Urinary bladder (tissue), 4 donors: ENCODE results near the gene HDHD5. TPM values are rescaled to one million over a fixed set of nuclear protein-coding genes. Genes with fewer than 3 reads are reported as not detected.

ENCODE experiments used
- DNase-seq: peaks from one replicate; pipeline ENCODE4 v3.0.0-alpha.2; 2015; ENCODE audit errors: extremely low spot score
- H3K27ac ChIP-seq: one replicate; pipeline ENCODE4 v1.5.1; 2013; ENCODE audit warnings: low read depth, mild to moderate bottlenecking, moderate library complexity
- H3K36me3 ChIP-seq: one replicate; pipeline ENCODE4 v1.6.1; 2013; ENCODE audit warnings: mild to moderate bottlenecking, moderate library complexity; ENCODE audit not compliant: insufficient read depth
- H3K4me1 ChIP-seq: one replicate; pipeline ENCODE4 v1.6.1; 2013; ENCODE audit warnings: mild to moderate bottlenecking, moderate library complexity; ENCODE audit not compliant: insufficient read depth
- H3K4me3 ChIP-seq: one replicate; pipeline ENCODE4 v1.5.1; 2013; ENCODE audit warnings: low read depth, low read length
- WGBS: extraction: QIAGEN DNeasy Blood & Tissue Kit; methylation state at CpG from one replicate; pipeline ENCODE4 v1.1.7; 2013; 5-methylcytosine and 5-hydroxymethylcytosine counted together
- polyA plus RNA-seq: library from polyadenylated mRNA; stranded (reverse); fragments of 200-250 nt; gene quantifications from one replicate; pipeline ENCODE4 v1.2.3, GENCODE V29; 2013
- total RNA-seq: library from RNA; depleted of rRNA; stranded (reverse); fragments of >200 nt; gene quantifications from one replicate; pipeline ENCODE4 v1.2.3, GENCODE V29; 2014
- donor health status: healthy with polysubstance abuse.
- donor health status: healthy.

Gene HDHD5
- total RNA-seq (13.2 TPM), polyA plus RNA-seq (35.7 TPM)

- Histone ChIP-seq H3K4me1 (no peaks in the 10 kb centered on the region), H3K36me3 (no peaks in the 10 kb centered on the region), H3K27ac (peak within 1 kb of the TSS; percentile 76), H3K4me3 (peak within 1 kb of the TSS; percentile 54)
- no peak for DNase-seq
- WGBS: under 1% methylated on average over 114 of the region's 114 CpGs
Observed at GRCh38 chr22:17158568-17159503, at the start of gene HDHD5. Gene HDHD5 (minus strand): TSS chr22:17159277. CDS start chr22:17159251, 26 bp downstream.

- no peak for DNase-seq
- H3K4me3 ChIP-seq: no peak overlapping the region
- WGBS: 70% methylated on average over 7 of the region's 7 CpGs
- H3K27ac ChIP-seq: no peak overlapping the region
- H3K4me1 ChIP-seq: no peaks in the 10 kb centered on the region
- H3K36me3 ChIP-seq: no peaks in the 10 kb centered on the region
Observed at GRCh38 chr22:17205432-17205831, 46.4 kb upstream of the HDHD5 start.

- Histone ChIP-seq H3K4me1 (no peaks in the 10 kb centered on the region), H3K27ac (no peak overlapping the region), H3K4me3 (no peak overlapping the region), H3K36me3 (no peaks in the 10 kb centered on the region)
- WGBS: 37% methylated on average over 8 of the region's 8 CpGs
- no peak for DNase-seq
Observed at GRCh38 chr22:17201285-17201945, 42.3 kb upstream of the HDHD5 start.

GRCh38 chr22:17199003-17199731 lies 40.1 kb upstream of the HDHD5 start:
- no peak overlapping the region for H3K27ac ChIP-seq

GRCh38 chr22:17198170-17199002 lies 39.3 kb upstream of the HDHD5 start:
- Histone ChIP-seq H3K27ac (no peak overlapping the region), H3K36me3 (no peaks in the 10 kb centered on the region), H3K4me1 (no peaks in the 10 kb centered on the region), H3K4me3 (peak overlapping the region; percentile 33)
- peak; percentile 25 for DNase-seq
- 38% methylated on average over 29 of the region's 29 CpGs for WGBS

More at GRCh38 chr22:17199003-17199731, 40.1 kb upstream of the HDHD5 start:
- peak; percentile 81 for DNase-seq
- Histone ChIP-seq H3K4me3 (peak overlapping the region; percentile 33), H3K36me3 (no peaks in the 10 kb centered on the region), H3K4me1 (no peaks in the 10 kb centered on the region)
- 15% methylated on average over 20 of the region's 20 CpGs for WGBS

- Histone ChIP-seq H3K36me3 (no peaks in the 10 kb centered on the region), H3K4me1 (no peaks in the 10 kb centered on the region), H3K4me3 (no peak overlapping the region), H3K27ac (no peak overlapping the region)
- 65% methylated on average over 7 of the region's 7 CpGs for WGBS
- DNase-seq: no peak
Observed at GRCh38 chr22:17194213-17194612, 35.1 kb upstream of the HDHD5 start.

GRCh38 chr22:17192186-17192585 lies 33.1 kb upstream of the HDHD5 start:
- Histone ChIP-seq H3K4me1 (no peaks in the 10 kb centered on the region), H3K4me3 (no peak overlapping the region), H3K36me3 (no peaks in the 10 kb centered on the region), H3K27ac (no peak overlapping the region)
- 90% methylated on average over 5 of the region's 5 CpGs for WGBS
- no peak for DNase-seq

GRCh38 chr22:17191163-17191784 lies 32.2 kb upstream of the HDHD5 start:
- Histone ChIP-seq H3K27ac (no peak overlapping the region), H3K4me3 (no peak overlapping the region), H3K4me1 (no peaks in the 10 kb centered on the region), H3K36me3 (no peaks in the 10 kb centered on the region)
- DNase-seq: no peak
- 72% methylated on average over 12 of the region's 12 CpGs for WGBS

GRCh38 chr22:17190702-17191101 lies 31.6 kb upstream of the HDHD5 start:
- 76% methylated on average over 10 of the region's 10 CpGs for WGBS
- Histone ChIP-seq H3K4me1 (no peaks in the 10 kb centered on the region), H3K36me3 (no peaks in the 10 kb centered on the region), H3K27ac (no peak overlapping the region), H3K4me3 (no peak overlapping the region)
- no peak for DNase-seq

- no peak for DNase-seq
- H3K4me1 ChIP-seq: no peaks in the 10 kb centered on the region
- WGBS: 87% methylated on average over 8 of the region's 8 CpGs
- H3K27ac ChIP-seq: no peak overlapping the region
- no peak overlapping the region for H3K4me3 ChIP-seq
- H3K36me3 ChIP-seq: no peaks in the 10 kb centered on the region
Observed at GRCh38 chr22:17176715-17177114, 17.6 kb upstream of the HDHD5 start.

- no peak for DNase-seq
- Histone ChIP-seq H3K27ac (peak overlapping the region; percentile 0), H3K36me3 (no peaks in the 10 kb centered on the region), H3K4me3 (peak overlapping the region; percentile 58), H3K4me1 (no peaks in the 10 kb centered on the region)
- WGBS: 41% methylated on average over 24 of the region's 24 CpGs
Observed at GRCh38 chr22:17172029-17172833, 13.2 kb upstream of the HDHD5 start.
